Keratinocyte (primary cell): ENCODE measurements around the gene CPVL.

Experiments used
- EZH2 ChIP-seq: IDR thresholded peaks from one replicate; pipeline ENCODE4 v1.6.1; 2012; ENCODE audit warnings: inconsistent platforms, mild to moderate bottlenecking, low read length, moderate library complexity
- TF ChIP-seq, protein P1 (sequence below), 3 experiments: IDR thresholded peaks in 1 of 3; conservative IDR thresholded peaks in 1 of 3; optimal IDR thresholded peaks in 1 of 3; 2 replicates in 2 of 3; 3 replicates in 1 of 3; pipeline versions ENCODE3 to v1.5.1; 2011; ENCODE audit warnings: low read length in 3 of 3, mild to moderate bottlenecking in 3 of 3, moderate library complexity in 2 of 3, control low read depth in 1 of 3, inconsistent platforms in 1 of 3; ENCODE audit not compliant: insufficient read depth in 2 of 3; ENCODE audit errors: extremely low read depth in 1 of 3

DNA sequence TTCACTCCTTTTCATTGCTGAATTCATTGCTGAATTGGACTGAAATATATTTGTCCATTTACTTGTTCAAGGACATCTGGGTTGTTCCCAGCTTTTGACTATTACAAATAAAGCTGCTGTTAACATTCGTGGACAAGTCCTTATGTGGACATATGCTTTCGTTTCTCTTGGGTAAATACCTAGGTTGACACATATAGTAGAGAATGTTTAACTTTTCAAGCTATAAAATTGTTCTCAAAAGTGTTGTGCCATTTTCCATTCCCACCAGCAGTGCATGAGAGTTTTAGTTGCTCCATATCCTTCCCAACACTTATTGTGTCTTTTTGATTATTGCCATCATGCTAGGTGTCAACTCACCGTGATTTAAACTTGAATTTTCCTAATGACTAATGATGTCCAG, 17.5 kb upstream of the CPVL start:
- TF ChIP-seq, protein P1, sequence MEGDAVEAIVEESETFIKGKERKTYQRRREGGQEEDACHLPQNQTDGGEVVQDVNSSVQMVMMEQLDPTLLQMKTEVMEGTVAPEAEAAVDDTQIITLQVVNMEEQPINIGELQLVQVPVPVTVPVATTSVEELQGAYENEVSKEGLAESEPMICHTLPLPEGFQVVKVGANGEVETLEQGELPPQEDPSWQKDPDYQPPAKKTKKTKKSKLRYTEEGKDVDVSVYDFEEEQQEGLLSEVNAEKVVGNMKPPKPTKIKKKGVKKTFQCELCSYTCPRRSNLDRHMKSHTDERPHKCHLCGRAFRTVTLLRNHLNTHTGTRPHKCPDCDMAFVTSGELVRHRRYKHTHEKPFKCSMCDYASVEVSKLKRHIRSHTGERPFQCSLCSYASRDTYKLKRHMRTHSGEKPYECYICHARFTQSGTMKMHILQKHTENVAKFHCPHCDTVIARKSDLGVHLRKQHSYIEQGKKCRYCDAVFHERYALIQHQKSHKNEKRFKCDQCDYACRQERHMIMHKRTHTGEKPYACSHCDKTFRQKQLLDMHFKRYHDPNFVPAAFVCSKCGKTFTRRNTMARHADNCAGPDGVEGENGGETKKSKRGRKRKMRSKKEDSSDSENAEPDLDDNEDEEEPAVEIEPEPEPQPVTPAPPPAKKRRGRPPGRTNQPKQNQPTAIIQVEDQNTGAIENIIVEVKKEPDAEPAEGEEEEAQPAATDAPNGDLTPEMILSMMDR (optimal IDR thresholded peaks at IDR 0.05 in 1 of 3, IDR thresholded peaks at IDR 0.05 in 1 of 3, conservative IDR thresholded peaks at IDR 0.05 in 1 of 3; ENCODE audit: extremely low read depth in 1 of 3, insufficient read depth in 2 of 3, low read length in 3 of 3): no peak
- no peak for TF ChIP-seq EZH2
